Uterus (tissue), 2 donors: ENCODE results near the gene GHR.

Experiments
- CTCF ChIP-seq, 4 experiments: fragments of 200-600 bp in 2 of 4; fragments of 450-650 bp in 2 of 4; sonication (generic) in 2 of 4; IDR thresholded peaks; one replicate each; pipeline ENCODE4 v1.5.1; 2016 to 2019; ENCODE audit warnings: antibody characterized with exemption in 4 of 4, mild to moderate bottlenecking in 2 of 4, moderate library complexity in 1 of 4
- POLR2A ChIP-seq, 2 donors: fragments of 450-650 bp; IDR thresholded peaks; one replicate each; pipeline ENCODE4 v1.6.1; 2016; ENCODE audit warnings: antibody characterized with exemption in 2 of 2, mild to moderate bottlenecking in 1 of 2, moderate library complexity in 1 of 2

GRCh38 chr5:42498000-42498399, 74.8 kb downstream of the GHR start:
- no peak for TF ChIP-seq POLR2A (IDR thresholded peaks at IDR 0.05)
- TF ChIP-seq CTCF (IDR thresholded peaks at IDR 0.05) = no peak
